Chondrocyte (in vitro differentiated cells): Measurements from ENCODE around the gene GAP43. TPM values are rescaled to one million over a fixed set of nuclear protein-coding genes. Genes with fewer than 3 reads are reported as not detected.

Experiments
- DNase-seq: peaks from one replicate; pipeline ENCODE4 v3.0.0; 2021; ENCODE audit warnings: mixed read lengths, low spot score
- H3K27ac Mint-ChIP-seq: one replicate; pipeline ENCODE4 v1.8.0; 2021; ENCODE audit warnings: mild to moderate bottlenecking, moderate library complexity, mixed read lengths; ENCODE audit not compliant: unreplicated experiment
- H3K27me3 Mint-ChIP-seq: 2 replicates; pipeline ENCODE4 v1.8.0; 2021; ENCODE audit warnings: low read depth, mixed read lengths
- H3K36me3 Mint-ChIP-seq: 2 replicates; pipeline ENCODE4 v1.8.0; 2021; ENCODE audit warnings: low read depth, mixed read lengths
- H3K4me1 Mint-ChIP-seq: 2 replicates; pipeline ENCODE4 v1.8.0; 2021; ENCODE audit warnings: low read depth, mild to moderate bottlenecking, mixed read lengths
- H3K4me3 Mint-ChIP-seq: one replicate; pipeline ENCODE4 v1.8.0; 2021; ENCODE audit warnings: mild to moderate bottlenecking, moderate library complexity, mixed read lengths; ENCODE audit not compliant: unreplicated experiment
- H3K9me3 Mint-ChIP-seq: 2 replicates; pipeline ENCODE4 v1.8.0; 2021; ENCODE audit warnings: low read depth, mixed read lengths
- CTCF ChIP-seq: fragments of 200-600 bp; sonication (generic); IDR thresholded peaks from 2 replicates; pipeline ENCODE4 v1.5.0; 2021; ENCODE audit warnings: antibody characterized with exemption, mild to moderate bottlenecking, moderate library complexity
- total RNA-seq: library from RNA; stranded (reverse); gene quantifications from 3 replicates; pipeline ENCODE4 v1.2.1, GENCODE V29; 2021

The GAP43 gene
- total RNA-seq, 1 donor from 2014 or later = 3.6 TPM

DNA sequence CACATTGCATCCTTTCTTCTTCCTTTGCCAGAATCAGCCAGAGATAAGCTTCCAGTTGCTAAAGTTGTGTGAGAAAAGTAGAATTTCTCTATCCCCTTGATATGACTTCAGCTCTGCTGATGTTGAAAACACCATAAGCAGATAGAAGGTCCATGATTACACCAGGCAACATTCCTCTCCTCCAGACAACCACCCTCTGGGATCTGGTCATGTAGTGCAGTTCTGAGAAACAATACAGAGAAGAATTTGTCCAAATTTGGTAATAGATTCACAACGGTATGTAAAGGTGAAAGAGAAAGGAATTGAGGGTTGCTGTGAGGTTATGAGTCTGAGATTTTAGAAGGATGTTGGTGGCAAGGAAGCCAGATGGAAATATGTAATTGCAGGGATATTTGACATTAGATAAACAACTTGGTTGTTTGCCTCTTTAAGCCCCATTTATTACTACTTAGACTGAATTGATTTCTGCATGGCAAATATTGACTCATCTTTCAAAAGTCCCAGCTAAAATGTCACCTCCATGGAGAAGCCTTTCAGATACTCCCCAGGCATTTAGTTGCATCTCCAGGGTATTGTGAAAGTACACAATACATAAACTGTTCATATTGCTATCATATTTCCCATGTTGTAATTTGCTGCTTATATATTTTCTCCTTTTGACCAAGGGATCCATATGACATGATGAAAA is 134.9 kb downstream of the GAP43 start:
- H3K27me3 Mint-ChIP-seq = peaks cover 16% of the 10 kb centered on the region
- DNase-seq = no peak
- H3K27ac Mint-ChIP-seq = no peak overlapping the region
- no peak overlapping the region for H3K4me3 Mint-ChIP-seq
- H3K9me3 Mint-ChIP-seq = peaks cover 18% of the 10 kb centered on the region
- H3K36me3 Mint-ChIP-seq = peaks cover 10% of the 10 kb centered on the region
- peaks cover 3% of the 10 kb centered on the region for H3K4me1 Mint-ChIP-seq
- TF ChIP-seq CTCF = no peak

DNA sequence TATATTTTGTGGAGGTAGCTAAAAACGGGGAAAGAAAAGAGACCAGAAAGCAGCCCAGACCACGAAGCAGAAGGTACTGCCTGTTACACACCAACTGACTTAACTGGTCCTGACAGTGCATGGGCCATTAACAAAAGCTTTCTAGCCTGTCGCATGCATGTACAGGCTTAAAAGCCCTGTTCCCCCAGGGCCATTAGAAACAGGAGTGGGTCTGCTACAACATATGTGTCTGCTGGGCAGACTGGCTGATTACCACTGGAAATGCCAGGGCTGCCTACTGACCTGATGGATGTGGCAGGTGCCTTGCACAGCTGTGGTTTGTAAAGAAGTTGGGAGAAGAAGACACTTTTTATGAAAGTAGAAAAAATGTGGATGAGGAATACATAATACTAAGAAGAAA is 137.4 kb downstream of the GAP43 start:
- peaks cover 5% of the 10 kb centered on the region for H3K9me3 Mint-ChIP-seq
- H3K27ac Mint-ChIP-seq = no peak overlapping the region
- H3K4me1 Mint-ChIP-seq = peaks cover 3% of the 10 kb centered on the region
- DNase-seq = no peak
- no peaks in the 10 kb centered on the region for H3K36me3 Mint-ChIP-seq
- TF ChIP-seq CTCF = no peak
- H3K4me3 Mint-ChIP-seq = no peak overlapping the region
- no peaks in the 10 kb centered on the region for H3K27me3 Mint-ChIP-seq

GRCh38 chr3:115761927-115762305 is 138.6 kb downstream of the GAP43 start:
- H3K27me3 Mint-ChIP-seq = no peaks in the 10 kb centered on the region
- no peaks in the 10 kb centered on the region for H3K9me3 Mint-ChIP-seq
- H3K4me1 Mint-ChIP-seq = peaks cover 10% of the 10 kb centered on the region
- H3K36me3 Mint-ChIP-seq = no peaks in the 10 kb centered on the region
- no peak for DNase-seq
- no peak for TF ChIP-seq CTCF
- H3K4me3 Mint-ChIP-seq = no peak overlapping the region
- no peak overlapping the region for H3K27ac Mint-ChIP-seq

GRCh38 chr3:115766587-115767482 is 143.5 kb downstream of the GAP43 start:
- no peaks in the 10 kb centered on the region for H3K27me3 Mint-ChIP-seq
- H3K9me3 Mint-ChIP-seq = no peaks in the 10 kb centered on the region
- DNase-seq = no peak
- H3K36me3 Mint-ChIP-seq = no peaks in the 10 kb centered on the region
- peaks cover 7% of the 10 kb centered on the region for H3K4me1 Mint-ChIP-seq
- no peak overlapping the region for H3K27ac Mint-ChIP-seq
- H3K4me3 Mint-ChIP-seq = no peak overlapping the region
- no peak for TF ChIP-seq CTCF

- TF ChIP-seq CTCF = no peak
- H3K27me3 Mint-ChIP-seq = no peaks in the 10 kb centered on the region
- no peaks in the 10 kb centered on the region for H3K36me3 Mint-ChIP-seq
- DNase-seq = no peak
- H3K27ac Mint-ChIP-seq = no peak overlapping the region
- H3K4me1 Mint-ChIP-seq = peaks cover 7% of the 10 kb centered on the region
- no peaks in the 10 kb centered on the region for H3K9me3 Mint-ChIP-seq
- no peak overlapping the region for H3K4me3 Mint-ChIP-seq
Measured at GRCh38 chr3:115768661-115769060, 145.4 kb downstream of the GAP43 start.
